H1 (cell line): ENCODE results near the gene PPFIA4. TPM values are rescaled to one million over a fixed set of nuclear protein-coding genes. Genes with fewer than 3 reads are reported as not detected.

ENCODE experiments used
- CTCF ChIA-PET: fragments of 300-600 bp; sonication (Branson Sonifier 250); formaldehyde crosslinking; loops from one replicate; lab custom pipeline; 2021; ENCODE audit not compliant: partially characterized antibody; lab: Charles Lee
- POLR2A ChIA-PET: fragments of 300-600 bp; sonication (Branson Sonifier 250); formaldehyde crosslinking; loops from one replicate; lab custom pipeline; 2021; ENCODE audit warnings: inconsistent platforms; ENCODE audit not compliant: partially characterized antibody; lab: Charles Lee
- DNase-seq, 2 experiments: peaks; one replicate each; pipeline versions ENCODE4 v3.0.0 to v3.0.0-alpha.2; 2010 to 2022; ENCODE audit warnings: low spot score in 2 of 2, low read depth in 1 of 2, mixed read lengths in 1 of 2
- FAIRE-seq: peaks from 2 replicates; lab custom pipeline; 2011; peaks lifted over from hg19 to GRCh38; lab: Jason Lieb, UNC
- H2AFZ ChIP-seq: 2 replicates; pipeline ENCODE4 v1.8.1; 2012; ENCODE audit warnings: low read length, inconsistent platforms
- H2AK5ac ChIP-seq: 2 replicates; pipeline ENCODE4 v1.6.1; 2013; ENCODE audit warnings: low read depth, low read length
- H2BK120ac ChIP-seq: replicated peaks from 2 replicates; pipeline ENCODE3; 2013; ENCODE audit warnings: low read depth, low read length, inconsistent platforms
- H2BK12ac ChIP-seq: 2 replicates; pipeline ENCODE4 v1.6.1; 2013; ENCODE audit warnings: low read depth, low read length
- H2BK15ac ChIP-seq: 2 replicates; pipeline ENCODE4 v1.6.1; 2013; ENCODE audit warnings: low read length
- H2BK20ac ChIP-seq: 2 replicates; pipeline ENCODE4 v1.6.1; 2013; ENCODE audit warnings: low read length
- H2BK5ac ChIP-seq: 2 replicates; pipeline ENCODE4 v1.6.1; 2013; ENCODE audit warnings: low read depth, low read length
- H3K14ac ChIP-seq: 2 replicates; pipeline ENCODE4 v1.6.1; 2013; ENCODE audit warnings: inconsistent platforms; ENCODE audit not compliant: insufficient read length
- H3K18ac ChIP-seq: 2 replicates; pipeline ENCODE4 v1.6.1; 2013; ENCODE audit warnings: low read length; ENCODE audit errors: extremely low read depth
- H3K23ac ChIP-seq: 2 replicates; pipeline ENCODE4 v1.6.1; 2013; ENCODE audit warnings: inconsistent platforms; ENCODE audit not compliant: insufficient read length
- H3K23me2 ChIP-seq: 2 replicates; pipeline ENCODE4 v1.6.1; 2013; ENCODE audit warnings: low read depth, low read length
- H3K27ac ChIP-seq: 2 replicates; pipeline ENCODE4 v1.6.1; 2011; ENCODE audit warnings: low read depth, low read length, inconsistent platforms
- H3K27me3 ChIP-seq, 4 experiments: replicated peaks in 1 of 4; 1 replicate in 1 of 4; 2 replicates in 3 of 4; pipeline versions ENCODE4 v1.6.1 to v1.8.1; 2011 to 2013; ENCODE audit warnings: low read length in 3 of 4, mild to moderate bottlenecking in 3 of 4, inconsistent platforms in 2 of 4, mixed read lengths in 2 of 4, moderate library complexity in 1 of 4; ENCODE audit not compliant: control insufficient read depth in 3 of 4, insufficient read depth in 3 of 4; ENCODE audit errors: extremely low read depth in 1 of 4
- H3K36me3 ChIP-seq, 4 experiments: 2 replicates each; pipeline versions ENCODE4 v1.6.1 to v1.8.1; 2011 to 2013; ENCODE audit warnings: mild to moderate bottlenecking in 4 of 4, low read length in 3 of 4, moderate library complexity in 2 of 4, control low read depth in 1 of 4, inconsistent platforms in 1 of 4; ENCODE audit not compliant: insufficient read depth in 4 of 4, control insufficient read depth in 2 of 4
- H3K4ac ChIP-seq: replicated peaks from 2 replicates; pipeline ENCODE3; 2013; ENCODE audit warnings: low read length, low read depth, mixed read lengths, inconsistent platforms; ENCODE audit not compliant: insufficient read length
- H3K4me1 ChIP-seq, 4 experiments: replicated peaks in 1 of 4; 1 replicate in 1 of 4; 2 replicates in 3 of 4; pipeline versions ENCODE4 v1.6.1 to v1.8.1; 2011 to 2013; ENCODE audit warnings: low read length in 3 of 4, inconsistent platforms in 2 of 4, mixed read lengths in 1 of 4; ENCODE audit not compliant: insufficient read depth in 4 of 4, control insufficient read depth in 3 of 4
- H3K4me2 ChIP-seq, 2 experiments: 2 replicates each; pipeline versions ENCODE4 v1.6.1 to v1.8.1; 2011 to 2013; ENCODE audit warnings: low read depth in 2 of 2, low read length in 2 of 2, control low read depth in 1 of 2, inconsistent platforms in 1 of 2, mild to moderate bottlenecking in 1 of 2; ENCODE audit not compliant: insufficient read depth in 1 of 2
- H3K4me3 ChIP-seq, 4 experiments: fragments of 200-600, 300-600 bp in 1 of 4; sonication (generic), shearing (Covaris generic), sonication (Bioruptor Twin) in 1 of 4; 2 replicates each; pipeline versions ENCODE4 v1.5.1 to v1.8.1; 2011 to 2016; ENCODE audit warnings: low read length in 4 of 4, low read depth in 3 of 4, control low read depth in 2 of 4, inconsistent platforms in 2 of 4, mild to moderate bottlenecking in 2 of 4, mixed read lengths in 1 of 4, moderate library complexity in 1 of 4; ENCODE audit not compliant: insufficient read depth in 2 of 4; ENCODE audit errors: extremely low read depth in 1 of 4
- H3K56ac ChIP-seq: replicated peaks from 2 replicates; pipeline ENCODE3; 2013; ENCODE audit warnings: low read depth, mild to moderate bottlenecking, mixed read lengths, low read length, inconsistent platforms; ENCODE audit not compliant: insufficient read length
- H3K79me1 ChIP-seq: 2 replicates; pipeline ENCODE4 v1.6.1; 2013; ENCODE audit warnings: low read depth, low read length, control low read depth
- H3K79me2 ChIP-seq, 2 experiments: 2 replicates each; pipeline versions ENCODE4 v1.6.1 to v1.8.1; 2012 to 2013; ENCODE audit warnings: low read length in 2 of 2, mild to moderate bottlenecking in 2 of 2, inconsistent platforms in 1 of 2; ENCODE audit not compliant: insufficient read depth in 2 of 2, control insufficient read depth in 1 of 2
- H3K9ac ChIP-seq, 4 experiments: replicated peaks in 1 of 4; 1 replicate in 1 of 4; 2 replicates in 3 of 4; pipeline versions ENCODE4 v1.6.1 to v1.8.1; 2011 to 2013; ENCODE audit warnings: low read depth in 3 of 4, low read length in 3 of 4, control low read depth in 2 of 4, mild to moderate bottlenecking in 2 of 4, moderate library complexity in 2 of 4, inconsistent platforms in 1 of 4; ENCODE audit errors: extremely low read depth in 1 of 4
- H3K9me3 ChIP-seq, 2 experiments: 2 replicates each; pipeline versions ENCODE4 v1.6.1 to v1.8.1; 2012 to 2013; ENCODE audit warnings: mild to moderate bottlenecking in 2 of 2, moderate library complexity in 2 of 2, control low read depth in 1 of 2, inconsistent platforms in 1 of 2, low read depth in 1 of 2, low read length in 1 of 2, mixed read lengths in 1 of 2; ENCODE audit not compliant: insufficient read depth in 2 of 2
- H4K20me1 ChIP-seq, 2 experiments: replicated peaks in 1 of 2; 2 replicates each; pipeline versions ENCODE3 to v1.8.1; 2011 to 2013; ENCODE audit warnings: inconsistent platforms in 2 of 2, low read length in 2 of 2, mild to moderate bottlenecking in 1 of 2; ENCODE audit not compliant: insufficient read depth in 2 of 2, control insufficient read depth in 1 of 2
- H4K5ac ChIP-seq: 2 replicates; pipeline ENCODE4 v1.6.1; 2013; ENCODE audit warnings: low read length, low read depth, mixed read lengths, inconsistent platforms; ENCODE audit not compliant: insufficient read length
- H4K8ac ChIP-seq: 2 replicates; pipeline ENCODE4 v1.8.0; 2013; ENCODE audit warnings: mild to moderate bottlenecking, moderate library complexity, low read length, inconsistent platforms; ENCODE audit not compliant: insufficient read depth; ENCODE audit errors: extremely low read depth
- H4K91ac ChIP-seq: replicated peaks from 2 replicates; pipeline ENCODE3; 2013; ENCODE audit warnings: low read length, mixed read lengths, inconsistent platforms; ENCODE audit not compliant: insufficient read length
- ATF3 ChIP-seq: IDR thresholded peaks from 2 replicates; pipeline ENCODE4 v1.6.1; 2011; ENCODE audit warnings: low read depth, mild to moderate bottlenecking, low read length; ENCODE audit not compliant: insufficient read depth
- E2F6 ChIP-seq: IDR thresholded peaks from 2 replicates; pipeline ENCODE4 v1.6.1; 2012; ENCODE audit warnings: inconsistent platforms
- POLR2AphosphoS5 ChIP-seq: IDR thresholded peaks from 2 replicates; pipeline ENCODE4 v1.6.1; 2011; ENCODE audit warnings: low read depth, low read length
- SRF ChIP-seq: IDR thresholded peaks from 2 replicates; pipeline ENCODE4 v1.6.1; 2011; ENCODE audit warnings: mild to moderate bottlenecking, low read depth, low read length, moderate library complexity
- WGBS, 2 experiments: shearing (Covaris generic) in 1 of 2; methylation state at CpG; one replicate each; pipeline versions ENCODE4 v1.1.6 to v1.1.7; 2013 to 2015; ENCODE audit warnings: low lambda C conversion rate in 2 of 2, mixed read lengths in 2 of 2, inconsistent platforms in 1 of 2, low coverage in 1 of 2, missing lambda C conversion rate in 1 of 2; ENCODE audit not compliant: insufficient replicate concordance in 2 of 2, insufficient coverage in 1 of 2, insufficient read length in 1 of 2; ENCODE audit errors: extremely low coverage in 1 of 2, missing lambda C conversion rate in 1 of 2; 5-methylcytosine and 5-hydroxymethylcytosine counted together
- polyA plus RNA-seq, 7 experiments: library from polyadenylated mRNA; depleted of rRNA in 3 of 7; stranded (reverse) in 5 of 7; unstranded in 2 of 7; fragments of >200 nt in 5 of 7; fragments of 200-250 nt in 2 of 7; gene quantifications; 1 replicate in 5 of 7; 2 replicates in 1 of 7; 4 replicates in 1 of 7; pipeline versions ENCODE4 v1.2.1 to v1.2.3, GENCODE V29; 2011 to 2013; ENCODE audit warnings: missing spikeins in 2 of 7, mixed read lengths in 2 of 7
- total RNA-seq: library from RNA; stranded (reverse); fragmentation: NEBNext Ultra II Directional; extraction: Animal tissue kit (Norgen Biotek cat#: 25700); gene quantifications from 2 replicates; pipeline ENCODE4 v1.2.1, GENCODE V29; 2021

The PPFIA4 gene
- total and polyA plus RNA-seq, 2 of the 8 experiments (the other 6 are each of a cell fraction or from before 2014, with no cell fraction given): 9.0 to 9.9 TPM

GRCh38 chr1:203121186-203122015, 95.1 kb downstream of the PPFIA4 start:
- no peak for FAIRE-seq
- Histone ChIP-seq H2BK20ac (no peak overlapping the region), H3K27me3 (peaks cover 0 to 6% (median 3%) of the 10 kb centered on the region in 4 experiments; a peak in 4 of 7 replicates), H3K4me2 (no peak overlapping the region), H4K8ac (no peak overlapping the region), H3K9ac (no peak overlapping the region), H3K23me2 (no peaks in the 10 kb centered on the region), H4K91ac (no peak overlapping the region), H3K23ac (no peak overlapping the region), H3K4ac (no peak overlapping the region), H2AFZ (no peak overlapping the region), H4K20me1 (no peaks in the 10 kb centered on the region), H3K9me3 (no peaks in the 10 kb centered on the region), H2BK12ac (no peak overlapping the region), H2BK15ac (no peak overlapping the region), H3K79me2 (no peaks in the 10 kb centered on the region), H3K18ac (no peak overlapping the region), H2BK5ac (no peak overlapping the region), H3K4me1 (peaks cover under 1 to 5% (median 4%) of the 10 kb centered on the region in 4 experiments), H3K14ac (no peak overlapping the region), H3K79me1 (no peaks in the 10 kb centered on the region), H3K56ac (no peak overlapping the region), H2AK5ac (no peak overlapping the region), H3K27ac (no peak overlapping the region), H4K5ac (no peak overlapping the region), H2BK120ac (no peak overlapping the region), H3K4me3 (no peak overlapping the region), H3K36me3 (no peaks in the 10 kb centered on the region)
- DNase-seq: peak in 1 of 2 experiments; percentile 35
- POLR2A ChIA-PET: interaction anchor here (0.9 to 1.1 kb wide), 2 partner anchors 9 kb away, joined by 3 read pairs; no protein-coding TSS in a partner anchor
- TF ChIP-seq ATF3 (no peak), SRF (no peak), POLR2AphosphoS5 (no peak), E2F6 (no peak)
- CTCF ChIA-PET: interaction anchor here (0.7 to 49.1 kb wide), 15 partner anchors 9 to 148 kb away, joined by 3 to 1071 read pairs (median 5); partner anchors contain the start of genes MYOG and PPFIA4
- 74% methylated on average over 11 of the region's 11 CpGs; no CpG with 5 or more reads in 1 of the 2 experiments for WGBS, 2 experiments
